ENCODE measurements around the gene CPE. TPM values are rescaled to one million over a fixed set of nuclear protein-coding genes. Genes with fewer than 3 reads are reported as not detected.

The CPE gene
- total and polyA plus RNA-seq, 12 donors: 24.8 to 272 (median 117) TPM

- Histone ChIP-seq H3K27me3 (no peaks in the 10 kb centered on the region), H3K4me3 (no peak overlapping the region), H3K36me3 (replicated peaks in 1 of 2) (no peaks in the 10 kb centered on the region), H3K9me3 (replicated peaks in 1 of 3) (no peaks in the 10 kb centered on the region), H3K4me1 (replicated peaks in 1 of 2) (no peaks in the 10 kb centered on the region), H3K27ac (no peak overlapping the region)
- no peak for DNase-seq
- TF ChIP-seq CTCF (IDR thresholded peaks at IDR 0.05): no peak
- no peak for TF ChIP-seq POLR2A (IDR thresholded peaks at IDR 0.05)
- intact Hi-C loops (cut with DNase I): no loop called here
Measured at GRCh38 chr4:165519591-165519990, 140.8 kb downstream of the CPE start.

DNA sequence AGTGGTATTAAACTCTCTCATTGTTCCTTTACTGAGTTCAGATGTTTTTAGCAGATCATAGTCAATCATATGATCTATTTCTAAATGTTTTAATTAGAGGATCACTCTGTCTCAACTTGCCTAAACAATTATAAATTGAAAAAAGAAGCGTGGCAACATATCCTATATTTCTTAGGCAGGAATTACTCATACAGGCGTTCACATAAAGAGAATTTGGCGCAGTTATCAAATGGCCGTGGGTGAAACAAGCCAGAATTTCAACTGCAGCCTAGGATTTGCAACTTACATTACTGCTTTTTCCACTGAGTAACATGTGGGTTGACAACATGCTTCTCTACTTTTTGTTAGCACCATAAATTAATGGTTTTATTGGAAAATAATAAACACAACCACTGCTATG is 141.3 kb downstream of the CPE start:
- intact Hi-C loops (cut with DNase I): no loop called here
- no peaks in the 10 kb centered on the region for H3K4me1 ChIP-seq (replicated peaks in 1 of 2)
- WGBS, 4 donors: 53 to 87% (median 75%) methylated on average over 4 of the region's 4 CpGs
- TF ChIP-seq CTCF (IDR thresholded peaks at IDR 0.05): no peak
- TF ChIP-seq POLR2A (IDR thresholded peaks at IDR 0.05): no peak
- no peak overlapping the region for H3K4me3 ChIP-seq
- no peaks in the 10 kb centered on the region for H3K27me3 ChIP-seq
- DNase-seq: no peak
- H3K9me3 ChIP-seq (replicated peaks in 1 of 3): no peaks in the 10 kb centered on the region
- H3K36me3 ChIP-seq (replicated peaks in 1 of 2): no peaks in the 10 kb centered on the region
- H3K27ac ChIP-seq: no peak overlapping the region

DNA sequence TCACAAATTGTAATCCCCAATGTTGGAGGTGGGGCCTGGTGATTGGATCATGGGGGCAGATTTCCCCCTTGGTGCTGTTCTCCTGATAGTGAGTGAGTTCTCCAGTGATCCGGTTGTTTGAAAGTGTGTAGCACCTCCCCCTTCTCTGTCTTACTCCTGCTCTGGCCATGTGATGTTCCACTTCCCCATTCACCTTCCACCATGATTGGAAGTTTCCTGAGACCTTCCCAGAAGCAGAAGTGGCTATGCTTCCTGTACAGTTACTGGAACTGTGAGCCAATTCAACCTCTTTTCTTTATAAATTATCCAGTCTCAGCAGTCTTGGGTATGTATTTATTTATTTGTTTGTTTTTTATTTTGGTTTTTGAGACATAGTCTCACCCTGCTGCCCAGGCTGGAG is 143.2 kb downstream of the CPE start:
- H3K27ac ChIP-seq: no peak overlapping the region
- H3K36me3 ChIP-seq (replicated peaks in 1 of 2): no peaks in the 10 kb centered on the region
- no peaks in the 10 kb centered on the region for H3K9me3 ChIP-seq (replicated peaks in 1 of 3)
- H3K4me1 ChIP-seq (replicated peaks in 1 of 2): no peaks in the 10 kb centered on the region
- no peak for TF ChIP-seq POLR2A (IDR thresholded peaks at IDR 0.05)
- intact Hi-C loops (cut with DNase I): no loop called here
- no peak overlapping the region for H3K4me3 ChIP-seq
- no peak for DNase-seq
- no peaks in the 10 kb centered on the region for H3K27me3 ChIP-seq
- WGBS, 4 donors: 67 to 84% (median 75%) methylated on average over 1 of the region's 1 CpG

DNA sequence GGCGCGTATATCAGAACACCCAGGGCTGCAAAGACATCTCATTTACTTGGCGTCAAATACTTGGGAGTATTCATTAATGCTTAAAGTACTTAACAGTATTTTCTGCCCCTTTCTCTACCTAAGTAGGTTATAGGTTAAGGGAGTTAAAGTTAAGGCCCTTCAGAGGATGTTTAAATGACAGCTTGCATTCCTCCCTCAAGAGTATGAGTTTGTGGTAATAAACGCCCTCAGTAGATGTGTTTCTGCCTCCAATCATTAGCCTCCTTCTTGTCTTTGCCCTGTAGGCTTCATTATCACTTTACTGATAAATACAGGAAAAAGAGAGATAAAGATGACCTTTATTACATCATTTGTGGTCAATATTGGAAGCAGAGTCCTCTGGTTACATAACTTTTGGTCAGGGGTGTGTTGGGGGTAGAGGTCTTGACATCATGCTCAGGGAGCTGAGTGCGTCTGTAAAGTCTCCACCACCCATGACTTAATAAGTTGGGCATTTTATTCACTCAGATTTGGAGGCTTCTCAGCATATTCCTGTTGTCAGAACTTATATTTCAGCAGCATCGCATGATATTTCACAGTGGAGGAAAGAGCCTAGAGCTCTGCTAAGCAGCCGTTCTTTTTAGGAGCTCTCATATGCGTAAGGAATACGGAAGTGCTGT is 145.9 kb downstream of the CPE start:
- Histone ChIP-seq H3K4me1 (replicated peaks in 1 of 2) (no peaks in the 10 kb centered on the region), H3K27me3 (no peaks in the 10 kb centered on the region), H3K9me3 (replicated peaks in 1 of 3) (no peaks in the 10 kb centered on the region), H3K27ac (no peak overlapping the region), H3K4me3 (no peak overlapping the region), H3K36me3 (replicated peaks in 1 of 2) (no peaks in the 10 kb centered on the region)
- no peak for DNase-seq
- WGBS, 4 donors: 81 to 86% (median 85%) methylated on average over 9 of the region's 9 CpGs
- intact Hi-C loops (cut with DNase I): no loop called here
- no peak for TF ChIP-seq CTCF (IDR thresholded peaks at IDR 0.05)
- no peak for TF ChIP-seq POLR2A (IDR thresholded peaks at IDR 0.05)

GRCh38 chr4:165532976-165533375 is 154.2 kb downstream of the CPE start:
- WGBS, 4 donors: 55 to 78% (median 73%) methylated on average over 4 of the region's 4 CpGs
- no peaks in the 10 kb centered on the region for H3K4me1 ChIP-seq (replicated peaks in 1 of 2)
- DNase-seq: no peak
- H3K27me3 ChIP-seq: peaks cover 5% of the 10 kb centered on the region
- H3K9me3 ChIP-seq (replicated peaks in 1 of 3): no peaks in the 10 kb centered on the region
- no peak overlapping the region for H3K27ac ChIP-seq
- H3K36me3 ChIP-seq (replicated peaks in 1 of 2): no peaks in the 10 kb centered on the region
- TF ChIP-seq CTCF (IDR thresholded peaks at IDR 0.05): no peak
- TF ChIP-seq POLR2A (IDR thresholded peaks at IDR 0.05): no peak
- intact Hi-C loops (cut with DNase I): no loop called here
- H3K4me3 ChIP-seq: no peak overlapping the region

Measured in adrenal gland (tissue), 12 donors.